BE2C (cell line): ENCODE data around the gene CEL.
"Not testable (repeated sequence)": the region's sequence is repeated elsewhere in the genome, so short reads cannot be mapped to it uniquely, and the experiment has no call there.

ENCODE experiments used
- DNase-seq: peaks from one replicate; pipeline ENCODE4 v3.0.0-alpha.2; 2020
- H3K27me3 ChIP-seq: fragments of 250-450 bp; sonication (Bioruptor Pico); 2 replicates; pipeline ENCODE4 v1.5.1; 2020; ENCODE audit warnings: mild to moderate bottlenecking
- H3K36me3 ChIP-seq: fragments of 250-450 bp; sonication (Bioruptor Pico); 2 replicates; pipeline ENCODE4 v1.5.1; 2020; ENCODE audit warnings: mild to moderate bottlenecking
- H3K4me1 ChIP-seq: fragments of 250-450 bp; sonication (Bioruptor Pico); 2 replicates; pipeline ENCODE4 v1.5.1; 2020
- H3K4me3 ChIP-seq: 2 replicates; pipeline ENCODE4 v1.5.1; 2011; ENCODE audit warnings: low read depth, low read length
- H3K9me3 ChIP-seq: fragments of 250-450 bp; sonication (Bioruptor Pico); 2 replicates; pipeline ENCODE4 v1.5.1; 2020
- CTCF ChIP-seq: IDR thresholded peaks from 2 replicates; pipeline ENCODE4 v1.5.1; 2012; ENCODE audit warnings: mild to moderate bottlenecking, low read depth, low read length

CEL gene

GRCh38 chr9:133064241-133065069, 2.7 kb downstream of the CEL start:
- no peaks in the 10 kb centered on the region for H3K9me3 ChIP-seq
- no peak for DNase-seq
- peaks cover 10% of the 10 kb centered on the region for H3K4me1 ChIP-seq
- H3K4me3 ChIP-seq: no peak overlapping the region
- no peaks in the 10 kb centered on the region for H3K27me3 ChIP-seq
- no peaks in the 10 kb centered on the region for H3K36me3 ChIP-seq
- TF ChIP-seq CTCF: no peak

GRCh38 chr9:133065070-133065388, 3.2 kb downstream of the CEL start:
- no peak for DNase-seq
- Histone ChIP-seq H3K27me3 (no peaks in the 10 kb centered on the region), H3K36me3 (no peaks in the 10 kb centered on the region), H3K4me3 (no peak overlapping the region), H3K4me1 (peaks cover 6% of the 10 kb centered on the region), H3K9me3 (no peaks in the 10 kb centered on the region)
- TF ChIP-seq CTCF: no peak

- Histone ChIP-seq H3K27me3 (no peaks in the 10 kb centered on the region), H3K4me1 (no peaks in the 10 kb centered on the region), H3K4me3 (no peak overlapping the region), H3K9me3 (no peaks in the 10 kb centered on the region), H3K36me3 (no peaks in the 10 kb centered on the region)
- DNase-seq: no peak
- no peak for TF ChIP-seq CTCF
Measured at GRCh38 chr9:133066181-133066983, 4.6 kb downstream of the CEL start.

- H3K4me3 ChIP-seq: no peak overlapping the region
- no peaks in the 10 kb centered on the region for H3K36me3 ChIP-seq
- no peak for TF ChIP-seq CTCF
- no peaks in the 10 kb centered on the region for H3K4me1 ChIP-seq
- no peaks in the 10 kb centered on the region for H3K27me3 ChIP-seq
- no peak for DNase-seq
- H3K9me3 ChIP-seq: no peaks in the 10 kb centered on the region
Measured at GRCh38 chr9:133067006-133067405, 5.2 kb downstream of the CEL start.

- no peak for TF ChIP-seq CTCF
- Histone ChIP-seq H3K36me3 (no peaks in the 10 kb centered on the region), H3K27me3 (no peaks in the 10 kb centered on the region), H3K4me3 (no peak overlapping the region), H3K9me3 (no peaks in the 10 kb centered on the region), H3K4me1 (no peaks in the 10 kb centered on the region)
- no peak for DNase-seq
Measured at GRCh38 chr9:133067813-133068212, 6.0 kb downstream of the CEL start.

GRCh38 chr9:133068431-133068830, 6.7 kb downstream of the CEL start:
- not testable (repeated sequence) for DNase-seq, H3K4me1 ChIP-seq, H3K9me3 ChIP-seq, H3K27me3 ChIP-seq, H3K36me3 ChIP-seq, H3K4me3 ChIP-seq

- not testable (repeated sequence) for H3K27me3 ChIP-seq, H3K4me1 ChIP-seq, H3K4me3 ChIP-seq, DNase-seq, H3K36me3 ChIP-seq, H3K9me3 ChIP-seq
Measured at GRCh38 chr9:133070500-133070961, 8.8 kb downstream of the CEL start.

- not testable (repeated sequence) for H3K4me3 ChIP-seq, H3K36me3 ChIP-seq, H3K27me3 ChIP-seq, H3K4me1 ChIP-seq, DNase-seq, H3K9me3 ChIP-seq
Measured at GRCh38 chr9:133070985-133071384, 9.2 kb downstream of the CEL start.
